Panc1 (cell line): ENCODE measurements around the gene LHX3. TPM values are rescaled to one million over a fixed set of nuclear protein-coding genes. Genes with fewer than 3 reads are reported as not detected.

ENCODE experiments used
- ATAC-seq: fragments of 200-7000 bp; cut with Tn5 transposase; 2 replicates; pipeline ENCODE4 v1.9.1; 2020; ENCODE audit warnings: mild to moderate bottlenecking, moderate library complexity
- BruUV-seq: library from RNA; stranded (reverse); fragments of 400-500 nt; replicated peaks from 2 replicates; lab custom pipeline; 2021; lab: Mats Ljungman, UMichigan
- CTCF ChIA-PET: fragments of 300-600 bp; sonication (Branson Sonifier 250); formaldehyde crosslinking; loops from one replicate; lab custom pipeline; 2022; ENCODE audit warnings: antibody characterized with exemption; lab: Charles Lee
- POLR2A ChIA-PET: fragments of 300-600 bp; sonication (Branson Sonifier 250); formaldehyde crosslinking; loops from one replicate; lab custom pipeline; 2022; ENCODE audit warnings: antibody characterized with exemption; lab: Charles Lee
- DNase-seq: peaks from one replicate; pipeline ENCODE4 v3.0.0-alpha.2; 2010; ENCODE audit warnings: low read depth, low spot score
- H3K27ac ChIP-seq: 2 replicates; pipeline ENCODE4 v1.5.1; 2011; ENCODE audit warnings: mild to moderate bottlenecking, low read length, inconsistent platforms
- H3K27me3 ChIP-seq: fragments of 200-500 bp; sonication (Bioruptor generic); 2 replicates; pipeline ENCODE4 v1.6.0; 2014; ENCODE audit warnings: low read length, inconsistent platforms; ENCODE audit not compliant: control insufficient read depth, insufficient read depth
- H3K36me3 ChIP-seq: fragments of 200-500 bp; sonication (Bioruptor generic); 2 replicates; pipeline ENCODE4 v1.5.1; 2014; ENCODE audit warnings: inconsistent platforms, mild to moderate bottlenecking, low read length, moderate library complexity; ENCODE audit not compliant: control insufficient read depth, insufficient read depth
- H3K4me1 ChIP-seq: 2 replicates; pipeline ENCODE4 v1.5.1; 2011; ENCODE audit warnings: inconsistent platforms, mild to moderate bottlenecking, low read length, moderate library complexity; ENCODE audit not compliant: control insufficient read depth, insufficient read depth
- H3K4me3 ChIP-seq, 2 experiments: 2 replicates each; pipeline ENCODE4 v1.5.1; 2011 to 2012; ENCODE audit warnings: low read depth in 2 of 2, low read length in 2 of 2, mild to moderate bottlenecking in 2 of 2, inconsistent platforms in 1 of 2, moderate library complexity in 1 of 2
- H3K9me3 ChIP-seq: fragments of 200-500 bp; sonication (Bioruptor generic); 2 replicates; pipeline ENCODE4 v1.5.1; 2014; ENCODE audit warnings: low read depth, mild to moderate bottlenecking, inconsistent platforms, low read length, moderate library complexity; ENCODE audit not compliant: control insufficient read depth, insufficient read depth
- CTCF ChIP-seq: fragments of 450-650 bp; IDR thresholded peaks from 2 replicates; pipeline ENCODE4 v1.5.1; 2017; ENCODE audit warnings: mild to moderate bottlenecking
- POLR2AphosphoS5 ChIP-seq: IDR thresholded peaks from 2 replicates; pipeline ENCODE4 v1.6.1; 2012; ENCODE audit warnings: mild to moderate bottlenecking, low read depth, low read length, moderate library complexity
- SIN3A ChIP-seq: IDR thresholded peaks from 2 replicates; pipeline ENCODE4 v1.6.1; 2012; ENCODE audit warnings: low read depth, mild to moderate bottlenecking, low read length, moderate library complexity, borderline replicate concordance; ENCODE audit not compliant: insufficient read depth
- TCF7L2 ChIP-seq: IDR thresholded peaks from 2 replicates; pipeline ENCODE4 v1.6.1; 2011; ENCODE audit warnings: mild to moderate bottlenecking, low read depth, low read length, inconsistent platforms
- in situ Hi-C: cut with HindIII; loops from 2 replicates; pipeline ENCODE4 v1.10.0; 2016; ENCODE audit warnings: low sequenced_read_pairs, low pct_unique_long_range_greater_than_20kb
- intact Hi-C: fragments of 100-400 bp; cut with micrococcal nuclease; formaldehyde crosslinking; loops from one replicate; pipeline ENCODE4 v1.10.0; 2022; ENCODE audit not compliant: unreplicated experiment
- total RNA-seq: library from RNA; stranded (reverse); gene quantifications from one replicate; pipeline ENCODE4 v1.2.1, GENCODE V29; 2021; ENCODE audit not compliant: unreplicated experiment
- TF ChIP-seq, protein P1 (sequence below), 2 experiments: IDR thresholded peaks; 2 replicates each; pipeline ENCODE4 v1.6.1; 2011 to 2012; ENCODE audit warnings: low read depth in 2 of 2, control low read depth in 1 of 2, low read length in 1 of 2, mild to moderate bottlenecking in 1 of 2, moderate library complexity in 1 of 2; ENCODE audit not compliant: insufficient read depth in 1 of 2

LHX3 gene
- total RNA-seq, 1 experiment from 2014 or later, result 0.13 TPM

DNA sequence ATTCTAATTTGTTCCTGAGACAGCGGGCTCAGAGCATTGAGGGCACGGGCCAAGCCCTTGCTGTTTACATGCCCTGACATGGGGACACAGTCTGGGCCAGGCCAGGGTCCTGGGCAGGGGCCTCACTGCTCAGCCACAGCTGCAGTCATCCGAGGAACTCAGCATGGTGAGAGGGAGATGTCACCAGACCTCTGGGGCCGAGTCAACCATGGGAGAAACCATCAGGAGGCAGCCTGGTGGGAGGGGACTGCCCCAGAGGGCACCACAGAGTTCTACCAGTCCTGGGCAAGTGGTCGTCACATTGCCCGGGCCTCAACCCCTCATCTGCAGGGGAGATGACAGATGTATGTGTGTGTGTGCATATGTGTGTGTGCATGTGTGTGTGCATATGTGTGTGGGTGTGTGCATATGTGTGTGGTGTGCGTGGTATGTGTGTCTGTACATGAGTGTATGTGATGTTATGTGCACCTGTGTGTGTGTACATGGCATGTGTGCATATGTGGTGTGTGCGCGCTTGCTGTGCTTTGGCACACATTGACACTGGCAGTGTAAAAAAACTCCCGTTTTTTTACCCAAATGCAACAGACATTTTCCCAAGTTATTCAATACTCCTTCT is 43.8 kb downstream of the LHX3 start:
- H3K4me1 ChIP-seq, result no peaks in the 10 kb centered on the region
- POLR2A ChIA-PET, result no interaction called here
- H3K4me3 ChIP-seq, result no peak overlapping the region
- no peaks in the 10 kb centered on the region for H3K9me3 ChIP-seq
- in situ Hi-C loops (no loop called here), intact Hi-C loops (no loop called here)
- ATAC-seq (no peak), DNase-seq (no peak)
- H3K27ac ChIP-seq, result no peak overlapping the region
- no peaks in the 10 kb centered on the region for H3K36me3 ChIP-seq
- BruUV-seq, result no TSS peak
- TF ChIP-seq SIN3A (no peak), CTCF (no peak), POLR2AphosphoS5 (no peak), TCF7L2 (no peak)
- TF ChIP-seq, protein P1, sequence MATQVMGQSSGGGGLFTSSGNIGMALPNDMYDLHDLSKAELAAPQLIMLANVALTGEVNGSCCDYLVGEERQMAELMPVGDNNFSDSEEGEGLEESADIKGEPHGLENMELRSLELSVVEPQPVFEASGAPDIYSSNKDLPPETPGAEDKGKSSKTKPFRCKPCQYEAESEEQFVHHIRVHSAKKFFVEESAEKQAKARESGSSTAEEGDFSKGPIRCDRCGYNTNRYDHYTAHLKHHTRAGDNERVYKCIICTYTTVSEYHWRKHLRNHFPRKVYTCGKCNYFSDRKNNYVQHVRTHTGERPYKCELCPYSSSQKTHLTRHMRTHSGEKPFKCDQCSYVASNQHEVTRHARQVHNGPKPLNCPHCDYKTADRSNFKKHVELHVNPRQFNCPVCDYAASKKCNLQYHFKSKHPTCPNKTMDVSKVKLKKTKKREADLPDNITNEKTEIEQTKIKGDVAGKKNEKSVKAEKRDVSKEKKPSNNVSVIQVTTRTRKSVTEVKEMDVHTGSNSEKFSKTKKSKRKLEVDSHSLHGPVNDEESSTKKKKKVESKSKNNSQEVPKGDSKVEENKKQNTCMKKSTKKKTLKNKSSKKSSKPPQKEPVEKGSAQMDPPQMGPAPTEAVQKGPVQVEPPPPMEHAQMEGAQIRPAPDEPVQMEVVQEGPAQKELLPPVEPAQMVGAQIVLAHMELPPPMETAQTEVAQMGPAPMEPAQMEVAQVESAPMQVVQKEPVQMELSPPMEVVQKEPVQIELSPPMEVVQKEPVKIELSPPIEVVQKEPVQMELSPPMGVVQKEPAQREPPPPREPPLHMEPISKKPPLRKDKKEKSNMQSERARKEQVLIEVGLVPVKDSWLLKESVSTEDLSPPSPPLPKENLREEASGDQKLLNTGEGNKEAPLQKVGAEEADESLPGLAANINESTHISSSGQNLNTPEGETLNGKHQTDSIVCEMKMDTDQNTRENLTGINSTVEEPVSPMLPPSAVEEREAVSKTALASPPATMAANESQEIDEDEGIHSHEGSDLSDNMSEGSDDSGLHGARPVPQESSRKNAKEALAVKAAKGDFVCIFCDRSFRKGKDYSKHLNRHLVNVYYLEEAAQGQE (IDR thresholded peaks at IDR 0.05; ENCODE audit: insufficient read depth in 1 of 2, low read depth in 2 of 2, low read length in 1 of 2), result no peak
- CTCF ChIA-PET, result no interaction called here
- H3K27me3 ChIP-seq, result no peaks in the 10 kb centered on the region

GRCh38 chr9:136160381-136160841 is 44.5 kb downstream of the LHX3 start:
- Histone ChIP-seq H3K4me1 (no peaks in the 10 kb centered on the region), H3K36me3 (no peaks in the 10 kb centered on the region), H3K27ac (no peak overlapping the region), H3K9me3 (no peaks in the 10 kb centered on the region), H3K4me3 (no peak overlapping the region), H3K27me3 (no peaks in the 10 kb centered on the region)
- DNase-seq, result no peak
- ChIA-PET CTCF (interaction anchor here (0.6 kb wide), 1 partner anchor 107 kb away, joined by 6 read pairs; no protein-coding TSS in a partner anchor), POLR2A (interaction anchor here (0.6 kb wide), 1 partner anchor 253 kb away, joined by 8 read pairs; the partner anchor contains the start of gene CAMSAP1)
- no peak; the same call in 1 of the 2 replicates for ATAC-seq
- intact Hi-C loops (no loop called here), in situ Hi-C loops (no loop called here)
- BruUV-seq, result no TSS peak
- no peak for TF ChIP-seq SIN3A
- TF ChIP-seq POLR2AphosphoS5, result no peak
- TF ChIP-seq CTCF, result no peak
- TF ChIP-seq TCF7L2, result no peak
- TF ChIP-seq, protein P1 (IDR thresholded peaks at IDR 0.05; ENCODE audit: insufficient read depth in 1 of 2, low read depth in 2 of 2, low read length in 1 of 2), result no peak
